Right forelimb (tissue), 1 donor: ENCODE results near the gene GDPD5.

ENCODE experiments used
- DNase-seq: peaks from one replicate; pipeline ENCODE4 v3.0.0-alpha.2; 2018

GDPD5 gene

GRCh38 chr11:75536786-75537641 is 11.3 kb upstream of the GDPD5 start:
- no peak for DNase-seq

- DNase-seq, result no peak
Observed at GRCh38 chr11:75535071-75535470, 9.3 kb upstream of the GDPD5 start.

GRCh38 chr11:75534259-75535069 is 8.7 kb upstream of the GDPD5 start:
- DNase-seq, result no peak

- no peak for DNase-seq
Observed at GRCh38 chr11:75533896-75534258, 8.1 kb upstream of the GDPD5 start.

- DNase-seq, result peak; percentile 83
Observed at GRCh38 chr11:75532200-75533048, 6.7 kb upstream of the GDPD5 start.

- DNase-seq, result no peak
Observed at GRCh38 chr11:75531325-75531724, 5.6 kb upstream of the GDPD5 start.

GRCh38 chr11:75530577-75530976 is 4.8 kb upstream of the GDPD5 start:
- DNase-seq, result no peak

- no peak for DNase-seq
Observed at GRCh38 chr11:75527938-75528735, 2.4 kb upstream of the GDPD5 start.

GRCh38 chr11:75527130-75527529 is 1.4 kb upstream of the GDPD5 start:
- no peak for DNase-seq

- DNase-seq, result no peak
Observed at GRCh38 chr11:75526192-75526541, 426 bp upstream of the GDPD5 start.

- DNase-seq, result no peak
Observed at GRCh38 chr11:75524665-75525432, 892 bp downstream of the GDPD5 start.

- DNase-seq, result no peak
Observed at GRCh38 chr11:75523811-75524664, 1.7 kb downstream of the GDPD5 start.

GRCh38 chr11:75523189-75523588 is 2.6 kb downstream of the GDPD5 start:
- no peak for DNase-seq

GRCh38 chr11:75522286-75523044 is 3.3 kb downstream of the GDPD5 start:
- DNase-seq, result no peak

GRCh38 chr11:75520688-75521087 is 5.1 kb downstream of the GDPD5 start:
- no peak for DNase-seq

GRCh38 chr11:75518771-75519653 is 6.7 kb downstream of the GDPD5 start:
- DNase-seq, result no peak

GRCh38 chr11:75518204-75518549 is 7.6 kb downstream of the GDPD5 start:
- DNase-seq, result no peak

- no peak for DNase-seq
Observed at GRCh38 chr11:75516886-75517285, 8.9 kb downstream of the GDPD5 start.

GRCh38 chr11:75516140-75516539 is 9.6 kb downstream of the GDPD5 start:
- no peak for DNase-seq
